NCI-H1694 treated with DMSO at 0.1 percent for 48 hours (cell line): ENCODE measurements around the gene ERCC6L.
"Not testable (repeated sequence)": the region's sequence is repeated elsewhere in the genome, so short reads cannot be mapped to it uniquely, and the experiment has no call there.

ENCODE experiments used
- DNase-seq: peaks from one replicate; lab custom pipeline; 2025; lab: John Stamatoyannopoulos, UW

Gene ERCC6L

DNA sequence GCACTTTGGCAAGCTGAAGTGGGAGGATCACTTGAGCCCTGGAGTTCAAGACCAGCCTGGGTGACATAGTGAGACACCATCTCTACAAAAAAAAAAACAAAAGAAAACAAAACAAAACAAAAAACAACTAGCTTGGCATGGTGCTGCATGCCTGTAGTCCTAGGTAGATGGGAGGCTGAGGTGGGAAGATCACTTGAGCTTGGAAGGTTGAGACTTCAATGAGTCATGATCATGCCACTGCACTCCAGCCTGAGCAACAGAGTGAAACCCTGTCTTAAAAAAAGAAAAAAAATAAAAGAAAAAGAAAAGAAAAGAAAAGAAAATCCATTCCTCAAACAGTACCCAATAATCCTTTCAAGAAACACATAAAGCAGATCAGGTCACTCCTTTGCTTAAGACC, 14.9 kb upstream of the ERCC6L start:
- DNase-seq, result no peak

DNA sequence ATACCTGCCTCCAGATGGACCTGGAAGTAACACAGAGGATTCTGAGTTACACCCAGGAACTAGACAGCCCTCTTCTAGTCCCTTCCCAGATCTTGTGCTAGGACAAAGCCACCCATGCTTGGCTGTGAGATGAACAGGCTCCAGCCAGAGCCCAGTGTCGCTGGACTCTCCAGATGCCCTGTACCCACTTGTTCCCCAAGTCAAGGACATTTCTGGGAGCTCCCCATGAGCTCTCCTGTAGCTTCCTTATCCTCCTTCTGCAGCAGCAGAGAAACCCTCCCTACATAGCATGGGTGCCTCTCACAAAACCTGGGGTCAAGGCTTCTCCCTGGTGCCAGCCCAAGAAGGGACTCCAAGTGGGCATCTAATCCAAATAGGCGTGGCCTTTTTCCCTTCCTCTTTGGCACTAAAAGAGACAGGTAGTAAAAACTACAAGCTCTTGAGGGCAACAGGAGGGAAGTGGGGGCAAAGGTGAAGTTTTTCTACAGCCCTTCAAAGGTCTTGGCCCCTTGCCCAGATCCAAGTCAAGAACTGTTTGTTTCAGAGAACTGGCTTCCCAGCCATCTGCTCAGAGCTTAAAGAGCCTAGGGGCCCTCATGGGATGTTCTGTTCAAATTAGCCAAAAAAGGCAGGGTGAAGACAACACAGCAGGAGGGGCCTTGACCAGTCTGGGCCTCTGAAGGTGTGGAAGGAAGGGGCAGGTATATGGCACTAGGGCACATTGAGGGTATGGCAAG, 8.5 kb upstream of the ERCC6L start:
- peak; percentile 25 for DNase-seq

DNA sequence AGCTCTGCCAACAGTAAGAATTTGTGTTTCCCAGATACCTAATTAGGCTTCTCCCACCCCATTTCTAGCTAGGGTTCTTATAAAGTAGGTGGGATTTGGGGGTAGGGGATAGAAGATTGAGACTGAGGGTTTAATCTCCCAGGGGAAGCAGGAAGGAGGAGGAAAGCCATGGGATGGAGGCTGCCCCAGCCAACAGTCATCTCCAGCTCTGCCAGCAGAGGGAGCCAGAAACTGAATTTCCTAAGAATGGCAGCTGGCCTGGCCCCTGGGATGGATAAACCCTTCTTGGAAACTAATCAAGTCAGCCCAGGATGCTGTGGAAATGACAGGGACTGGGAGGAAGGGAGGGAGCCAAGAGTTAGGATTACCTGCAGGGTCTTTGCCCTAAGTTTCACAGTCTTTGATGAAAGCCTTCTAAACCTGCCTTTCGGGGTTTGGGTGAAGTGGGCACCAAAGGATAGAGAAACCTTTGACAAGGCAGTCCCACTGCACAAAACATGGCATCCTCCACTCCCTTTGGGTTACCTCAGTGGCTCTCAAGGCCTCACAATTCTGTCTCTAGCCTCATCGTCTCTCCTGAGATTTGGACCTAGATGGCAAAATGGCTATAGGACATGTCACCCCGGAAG, 6.7 kb upstream of the ERCC6L start:
- DNase-seq, result peak; percentile 49

DNA sequence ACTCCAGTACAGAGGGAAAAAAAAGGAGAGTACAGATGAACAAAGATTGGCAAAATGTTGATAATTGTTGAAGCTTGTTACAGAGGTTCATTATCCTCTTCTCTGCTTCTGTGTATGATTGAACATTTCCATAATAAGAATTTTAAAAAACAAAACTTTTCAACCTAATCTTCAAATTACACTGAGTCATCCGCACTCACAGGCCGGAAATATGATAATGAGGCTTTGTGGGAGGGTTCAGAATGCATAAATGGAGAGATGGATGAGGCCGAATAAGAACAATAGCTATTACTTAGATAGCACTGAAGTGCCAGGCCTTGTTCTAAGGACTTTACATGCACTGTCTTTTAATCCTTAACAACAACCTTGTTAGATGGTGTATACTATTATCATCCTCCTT, 4.6 kb upstream of the ERCC6L start:
- no peak for DNase-seq

DNA sequence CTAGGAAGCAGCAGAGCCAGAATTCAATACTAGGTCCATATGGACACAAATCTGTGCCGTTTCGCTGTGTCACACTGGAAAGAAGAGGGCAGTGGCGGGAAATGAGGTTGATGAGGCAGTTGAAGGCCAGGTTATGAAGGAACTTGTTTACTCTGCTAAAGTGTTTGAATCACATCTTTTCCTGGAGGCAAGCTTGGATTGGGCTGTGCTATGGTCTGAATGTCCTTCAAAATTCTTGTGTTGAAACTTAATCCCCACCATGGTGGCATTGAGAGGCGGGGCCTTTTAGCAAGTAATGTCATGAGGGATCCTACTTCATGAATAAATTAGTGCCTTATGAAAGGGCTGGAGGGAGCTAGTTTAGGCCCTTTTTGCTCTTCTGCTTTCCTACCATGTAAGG, 2.1 kb upstream of the ERCC6L start:
- no peak for DNase-seq

DNA sequence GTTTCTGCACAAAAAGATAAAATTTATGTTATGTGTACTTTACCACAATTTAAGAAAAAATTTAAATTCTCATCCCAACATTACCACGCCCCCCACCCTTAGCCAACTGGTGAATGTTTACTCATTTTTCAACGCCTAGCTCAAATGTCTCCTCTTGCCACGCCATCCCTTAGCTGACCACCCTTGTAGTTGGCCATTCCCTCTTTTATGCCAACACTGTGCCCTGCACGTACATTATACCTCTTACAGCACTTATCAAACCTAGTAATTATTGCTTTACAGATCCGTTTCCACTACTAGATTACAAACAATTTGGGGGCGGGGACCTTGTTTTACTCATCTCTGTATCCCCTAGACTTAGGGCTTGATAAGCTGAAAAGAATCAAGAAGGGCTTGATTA, 644 bp downstream of the ERCC6L start:
- DNase-seq, result no peak

DNA sequence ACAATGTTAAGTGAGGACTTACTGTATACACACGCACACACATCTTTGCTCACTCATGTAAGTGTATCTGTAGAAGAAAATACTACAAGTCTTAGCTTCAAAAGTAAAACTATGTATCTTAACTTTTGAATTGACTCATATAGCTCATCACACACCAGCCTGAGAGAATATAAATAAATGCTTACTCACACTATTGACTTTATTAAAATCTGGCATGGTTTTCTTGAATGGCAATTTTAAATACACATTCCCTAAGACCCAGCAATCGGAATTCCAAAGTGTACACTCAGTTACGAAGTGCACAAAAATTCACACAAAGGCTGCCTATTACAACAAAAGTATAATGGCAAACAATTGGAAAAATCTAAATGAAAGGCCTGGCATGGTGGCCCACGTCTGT, 2.0 kb downstream of the ERCC6L start:
- DNase-seq, result no peak

DNA sequence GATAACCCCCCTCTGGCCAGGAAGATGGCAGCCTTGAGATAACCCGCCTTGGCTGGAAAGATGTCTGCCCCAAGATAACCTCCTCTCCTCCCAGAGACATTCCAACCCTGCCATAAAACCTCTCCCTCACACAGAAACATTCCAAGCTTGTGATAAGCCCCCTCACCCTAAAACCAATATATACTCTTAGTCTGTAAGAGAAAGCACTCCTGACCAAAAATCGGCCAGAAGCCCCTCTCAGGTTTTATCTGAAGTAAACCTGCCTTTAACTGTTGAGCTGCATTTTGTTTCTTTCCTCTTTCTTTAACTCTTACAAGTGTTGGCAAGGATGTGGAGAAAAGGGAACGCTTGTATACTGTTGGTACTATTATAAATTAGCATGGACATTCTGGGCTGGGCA, 8.5 kb downstream of the ERCC6L start:
- no peak for DNase-seq

DNA sequence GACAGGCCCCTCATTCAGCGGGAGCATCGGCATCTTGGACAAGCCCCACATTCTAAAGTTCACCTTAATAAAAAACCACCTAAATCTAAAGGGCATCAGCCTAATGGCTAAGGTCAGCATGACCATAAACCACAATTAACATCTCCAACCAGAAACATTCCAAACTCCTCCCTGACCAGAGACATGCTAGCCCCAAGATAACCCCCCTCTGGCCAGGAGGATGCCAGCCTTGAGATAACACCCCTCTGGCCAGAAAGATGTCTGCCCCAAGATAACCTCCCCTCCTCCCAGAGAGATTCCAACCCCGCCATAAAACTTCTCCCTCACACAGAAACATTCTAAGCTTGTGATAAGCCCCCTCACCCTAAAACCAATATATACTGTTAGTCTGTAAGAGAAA, 18.5 kb downstream of the ERCC6L start:
- DNase-seq, result not testable (repeated sequence)

DNA sequence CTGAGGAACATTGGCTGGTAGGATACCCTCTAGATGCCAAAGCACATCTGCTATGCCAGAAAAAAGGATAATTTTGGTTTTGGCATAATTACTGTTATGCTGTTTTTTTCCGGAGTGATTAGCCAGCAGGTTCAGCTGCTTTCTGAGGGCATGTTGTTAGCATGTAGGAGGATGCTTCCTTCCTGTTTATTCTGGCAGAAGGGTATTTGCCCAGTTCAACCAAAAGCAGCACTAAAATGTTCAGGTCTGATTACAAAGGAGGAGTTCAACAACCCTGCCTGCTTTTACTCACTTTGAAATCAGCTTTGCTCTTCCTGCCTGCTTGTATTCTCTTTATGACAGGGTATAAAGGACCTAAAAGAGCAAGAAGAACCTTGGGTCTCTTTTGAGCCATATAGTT, 21.9 kb downstream of the ERCC6L start:
- DNase-seq, result no peak

DNA sequence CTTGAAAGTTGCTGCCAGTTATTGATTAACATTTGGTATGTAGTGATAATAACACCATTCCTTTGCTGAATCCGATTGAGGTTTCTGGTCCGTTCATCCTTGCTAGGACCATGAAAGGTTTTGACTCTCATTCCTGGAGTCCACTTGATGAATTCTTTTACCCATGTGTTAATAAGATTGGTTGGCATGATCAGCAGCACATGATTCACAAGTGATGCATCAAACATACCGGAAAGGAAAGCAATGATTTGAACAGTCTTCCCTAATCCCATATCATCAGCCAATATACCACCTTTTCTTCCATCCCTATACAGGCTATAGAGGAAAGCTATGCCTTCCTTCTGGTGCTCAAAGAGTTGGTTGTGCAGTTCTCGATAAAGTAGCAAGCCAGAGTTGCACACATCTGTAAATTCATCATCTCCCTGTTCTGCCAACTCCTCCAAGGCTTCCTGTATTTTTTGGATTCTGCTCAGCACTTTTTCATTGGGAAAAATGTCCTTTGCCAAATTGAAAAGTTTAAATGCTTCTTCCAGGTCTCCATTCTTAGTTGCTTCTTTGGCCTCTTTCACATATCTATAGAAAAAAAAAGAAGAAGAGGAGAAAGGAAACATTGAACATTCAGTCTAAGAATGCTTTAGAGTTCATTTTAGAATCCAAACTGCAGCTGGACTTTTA, 30.6 kb downstream of the ERCC6L start:
- no peak for DNase-seq

DNA sequence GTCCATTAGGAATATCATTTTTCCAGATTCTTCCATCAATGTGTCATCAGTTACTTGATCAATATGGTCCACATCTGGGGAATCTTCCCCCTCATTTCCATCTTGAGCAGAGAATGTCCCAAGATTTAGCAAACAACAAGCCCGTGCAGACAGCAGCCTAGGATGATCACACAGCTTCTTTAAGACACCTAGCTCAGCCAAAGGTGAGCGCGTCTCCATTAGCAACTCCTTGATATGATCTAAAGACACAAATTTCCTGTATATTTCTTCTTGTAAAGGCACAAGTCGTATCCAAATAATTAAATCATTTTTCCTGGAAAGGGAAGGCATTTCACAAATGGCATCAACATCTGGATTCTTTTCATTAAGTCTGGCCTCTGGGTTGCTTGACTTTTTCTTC, 31.5 kb downstream of the ERCC6L start:
- no peak for DNase-seq

DNA sequence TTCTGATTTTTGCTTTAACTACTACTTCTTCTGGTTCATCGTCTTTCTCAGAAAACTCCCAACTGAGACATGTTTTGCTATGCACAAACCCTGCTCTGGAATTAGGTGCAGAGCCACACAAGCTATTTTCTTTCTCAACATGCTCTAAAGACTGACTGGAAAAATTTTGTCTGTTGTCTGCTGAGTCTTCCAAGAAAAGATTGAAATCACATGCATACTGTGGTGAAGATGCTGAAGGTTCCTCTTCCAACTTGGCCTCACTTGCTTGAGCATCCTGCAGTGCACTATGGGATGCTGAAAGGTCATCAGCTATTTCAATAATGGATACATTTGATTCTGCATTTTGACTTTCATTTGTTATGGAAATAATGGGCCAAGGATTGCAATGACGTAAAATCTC, 33.1 kb downstream of the ERCC6L start:
- no peak for DNase-seq

DNA sequence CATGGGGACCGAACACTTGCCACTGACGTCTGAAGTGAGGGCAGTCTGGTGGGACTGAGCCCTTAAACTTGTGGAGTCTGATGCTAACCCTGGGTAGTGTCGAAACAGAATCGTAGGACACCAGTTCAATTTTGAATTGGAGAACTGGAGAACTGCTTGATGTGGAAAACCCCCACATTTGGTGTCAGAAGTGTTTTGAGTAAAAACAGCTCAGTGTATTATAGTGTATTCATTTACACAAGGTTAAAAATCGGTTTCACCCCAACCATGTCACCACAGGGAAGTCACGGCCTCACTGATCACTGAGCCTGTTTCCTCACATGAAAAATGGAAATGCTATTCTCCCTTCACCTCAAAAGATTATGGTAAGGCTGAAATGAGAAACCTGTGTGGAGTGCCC, 35.4 kb downstream of the ERCC6L start:
- no peak for DNase-seq

DNA sequence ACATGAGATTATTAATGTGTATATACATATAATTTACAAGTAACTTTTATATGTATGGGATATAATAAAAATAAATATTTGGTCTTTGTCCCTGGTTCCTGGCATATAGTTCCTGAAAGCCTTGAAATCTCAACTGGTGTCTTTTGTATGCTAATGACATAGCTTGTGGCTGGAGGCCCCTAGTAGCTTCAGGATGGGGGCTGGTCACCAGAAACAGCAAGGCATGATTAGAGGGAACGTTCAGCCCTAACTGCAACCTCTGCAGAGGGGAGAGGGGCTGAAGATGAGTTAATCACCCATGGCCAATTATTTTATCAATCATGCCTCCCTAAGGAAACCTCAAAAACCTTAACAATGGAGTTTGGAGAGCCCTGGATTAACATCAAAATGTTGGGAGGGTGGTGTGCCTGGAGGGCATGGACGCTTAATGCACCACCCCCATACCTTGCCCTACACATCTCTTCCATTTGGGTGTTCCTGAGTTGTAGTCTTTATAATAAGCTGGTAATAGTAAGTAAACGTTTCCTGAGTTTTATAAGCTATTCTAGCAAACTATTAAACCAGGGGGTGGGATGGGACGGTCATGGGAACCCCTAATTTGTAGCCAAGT, 35.9 kb downstream of the ERCC6L start:
- no peak for DNase-seq

DNA sequence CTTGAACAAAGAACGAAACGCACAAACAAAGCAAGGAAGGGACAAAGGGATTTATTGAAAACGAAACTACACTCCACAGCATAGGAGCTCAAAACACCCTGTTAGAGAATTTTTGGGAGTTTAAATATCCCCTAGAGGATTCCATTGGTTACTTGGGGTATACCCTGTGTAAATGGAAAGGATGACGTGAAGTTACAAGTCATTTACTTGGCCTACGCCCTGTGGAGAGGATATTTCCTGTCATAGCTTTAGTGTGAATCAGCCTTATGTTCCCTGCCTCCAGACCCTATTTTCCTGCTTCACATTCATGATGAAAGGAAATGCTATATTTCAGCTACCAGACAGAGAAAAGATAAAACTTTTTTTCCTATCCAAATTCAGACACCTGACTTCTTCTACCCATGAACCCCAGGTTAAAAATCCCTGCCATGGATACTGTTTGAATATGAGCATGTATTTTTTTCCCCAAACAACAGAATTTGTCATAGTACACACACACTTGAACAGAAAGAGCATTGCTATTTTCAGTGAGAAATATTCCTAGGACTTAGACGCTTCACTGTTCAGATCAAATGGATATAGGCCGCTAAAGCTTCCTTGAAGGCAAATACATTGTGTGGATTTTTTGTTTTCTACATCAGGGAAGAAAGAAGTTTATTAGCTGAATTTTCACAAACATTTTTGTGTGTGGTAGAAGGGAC, 36.8 kb downstream of the ERCC6L start:
- no peak for DNase-seq

DNA sequence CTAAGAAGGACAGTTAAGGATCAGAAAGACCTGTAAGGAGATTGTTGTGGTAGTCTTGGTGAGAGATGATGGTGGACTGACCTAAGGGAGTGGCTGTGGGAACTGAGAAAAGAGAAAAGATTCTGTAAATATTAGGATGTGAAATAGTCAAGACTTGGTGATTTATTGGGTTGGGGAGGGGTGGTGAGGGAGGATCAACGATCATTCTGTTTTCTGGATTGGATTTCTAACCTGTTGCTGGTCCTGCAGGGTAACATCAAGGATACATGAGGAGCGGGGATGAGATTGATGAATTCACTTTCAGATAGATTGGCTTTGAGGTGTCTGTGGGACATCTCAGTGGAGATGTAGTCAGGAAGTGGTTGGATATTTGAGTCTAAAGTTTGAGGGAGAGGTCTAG, 55.9 kb downstream of the ERCC6L start:
- no peak for DNase-seq

DNA sequence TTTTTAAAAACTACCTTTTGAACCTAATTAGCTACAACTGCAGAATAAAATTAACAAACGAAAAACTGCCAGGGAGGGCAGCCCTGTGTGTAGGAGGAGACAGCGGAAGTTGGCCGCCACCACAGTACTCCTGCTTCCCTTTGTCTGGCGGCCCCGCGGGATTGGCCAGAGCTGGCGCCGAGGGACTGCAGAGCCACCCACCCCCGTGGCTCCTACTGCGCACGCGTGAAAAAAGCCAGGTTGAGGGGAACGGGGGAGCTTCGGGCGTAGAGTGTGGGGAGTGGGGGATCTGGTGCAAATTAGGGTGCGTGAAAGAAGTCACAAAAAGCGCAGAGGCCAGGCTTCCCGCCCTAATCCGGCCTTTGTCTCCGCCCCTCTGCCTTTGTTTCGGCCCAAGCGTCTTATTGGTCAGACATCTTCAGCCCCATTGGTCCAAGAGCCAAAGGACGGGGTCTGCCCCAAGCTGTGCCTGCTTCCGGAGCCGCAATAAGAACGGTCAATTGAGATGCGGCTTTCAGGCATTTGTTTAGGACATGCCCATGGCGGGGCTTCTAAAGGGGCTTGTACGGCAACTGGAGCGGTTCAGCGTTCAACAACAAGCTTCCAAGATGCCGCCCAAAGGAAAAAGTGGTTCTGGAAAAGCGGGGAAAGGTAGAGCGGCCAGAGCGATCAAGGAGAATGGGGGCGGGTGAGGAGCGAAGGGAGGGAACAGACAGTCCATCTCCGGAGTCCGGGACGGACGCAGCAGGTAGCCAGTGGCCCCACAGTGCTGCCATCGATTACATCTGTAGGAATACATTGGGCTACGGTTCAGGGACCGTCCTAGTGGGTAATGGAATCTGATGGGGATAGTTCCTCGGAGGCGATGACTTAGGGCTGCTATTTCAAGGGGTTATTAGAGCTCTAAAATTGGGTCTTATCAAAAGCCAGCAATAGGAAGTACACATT, 57.4 kb downstream of the ERCC6L start, which contains the start of gene PIN4:
Gene PIN4 (plus strand): TSS at position 580 of the 948 bp plus-strand sequence. CDS start 29 bp downstream, at position 609.
- peak; percentile 97 for DNase-seq

DNA sequence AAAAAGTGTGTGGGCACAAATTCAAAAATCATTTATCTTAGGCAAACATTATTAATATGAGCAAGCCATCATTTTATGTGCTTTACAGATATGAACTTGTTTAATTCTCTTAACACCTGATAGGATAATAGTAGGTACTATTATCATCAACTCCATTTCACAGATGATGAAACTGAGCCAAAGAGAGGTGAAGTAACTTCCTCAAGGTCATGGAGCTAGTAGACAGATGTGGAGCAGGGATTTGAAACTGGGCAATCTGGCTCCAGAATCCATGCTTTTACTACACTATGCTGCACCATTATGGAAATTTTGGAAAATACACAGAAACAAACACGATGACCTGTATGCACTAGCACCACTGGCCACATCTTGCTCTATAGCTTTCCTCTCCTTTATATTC, 58.3 kb downstream of the ERCC6L start:
- peak; percentile 44 for DNase-seq

DNA sequence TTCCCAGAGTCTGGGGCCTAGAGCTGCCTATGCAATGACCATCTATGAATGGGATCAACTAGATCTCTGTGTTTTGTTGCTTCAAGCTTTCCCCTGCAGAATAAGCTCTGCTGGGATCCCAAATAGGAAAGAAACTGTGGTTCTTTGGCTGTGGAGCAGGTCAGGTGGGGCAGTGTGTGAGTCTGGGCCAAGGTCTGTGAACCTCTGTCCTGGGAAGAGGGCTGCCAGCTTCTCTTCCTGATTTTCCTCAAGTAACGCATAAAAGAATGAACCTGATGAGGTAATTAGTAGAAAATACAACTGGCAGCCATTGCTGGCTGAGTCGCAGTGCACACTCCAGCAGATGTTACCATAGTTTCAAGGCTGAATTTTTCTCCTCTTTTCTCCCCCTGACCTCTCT, 61.8 kb downstream of the ERCC6L start:
- no peak for DNase-seq

DNA sequence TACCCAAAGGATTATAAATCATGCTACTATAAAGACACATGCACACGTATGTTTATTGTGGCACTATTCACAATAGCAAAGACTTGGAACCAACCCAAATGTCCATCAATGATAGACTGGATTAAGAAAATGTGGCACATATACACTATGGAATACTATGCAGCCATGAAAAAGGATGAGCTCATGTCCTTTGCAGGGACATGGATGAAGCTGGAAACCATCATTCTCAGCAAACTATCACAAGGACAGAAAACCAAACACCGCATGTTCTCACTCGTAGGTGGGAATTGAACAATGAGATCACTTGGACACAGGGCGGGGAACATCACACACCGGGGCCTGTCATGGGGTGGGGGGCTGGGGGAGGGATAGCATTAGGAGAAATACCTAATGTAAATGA, 62.5 kb downstream of the ERCC6L start:
- DNase-seq, result not testable (repeated sequence)
